ENCODE data around the gene HTRA1. TPM values are rescaled to one million over a fixed set of nuclear protein-coding genes. Genes with fewer than 3 reads are reported as not detected.

The HTRA1 gene
- total and polyA plus RNA-seq, 2 of the 4 experiments (the other 2 are of a cell fraction) = 28.5 to 108 TPM

DNA sequence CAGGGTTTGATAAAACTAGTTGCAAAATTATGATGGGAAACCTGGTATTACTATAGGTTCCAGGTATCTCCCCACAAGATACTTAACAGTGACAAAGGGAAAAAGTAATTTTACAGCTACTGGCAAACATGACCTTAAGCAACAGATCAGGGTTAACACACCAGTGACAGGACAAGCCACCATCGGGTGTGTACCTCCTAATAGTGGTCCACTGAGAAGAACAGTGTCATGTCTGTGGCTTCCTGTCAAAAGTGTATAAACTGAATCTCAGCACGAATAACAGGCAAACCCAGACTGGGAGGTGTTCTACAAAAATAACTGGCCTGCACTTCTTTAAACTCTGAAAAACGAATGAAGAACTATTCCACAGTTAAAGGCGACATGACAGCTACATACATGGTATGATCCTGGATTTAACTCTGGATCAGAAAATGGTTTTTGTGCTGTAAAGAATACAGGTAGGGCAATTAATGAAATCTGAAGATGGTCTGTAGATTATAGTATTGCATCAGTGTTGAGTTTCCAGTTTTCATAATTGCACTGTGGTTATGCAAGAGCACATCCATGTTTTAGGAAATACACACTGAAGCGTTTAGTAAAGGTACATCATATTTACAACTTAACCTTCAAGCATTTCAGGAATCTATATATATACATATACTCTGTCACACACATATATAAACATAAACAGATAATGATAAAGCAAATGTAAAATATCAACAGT lies 38.9 kb upstream of the HTRA1 start:
- no peak overlapping the region for H3K9ac ChIP-seq (ENCODE audit: low read depth, low read length)

More for the DNA sequence above, 38.9 kb upstream of the HTRA1 start:
- CTCF ChIA-PET = interaction anchor here (0.5 kb wide), 1 partner anchor 291 kb away, joined by 3 read pairs; no protein-coding TSS in a partner anchor
- no peak overlapping the region for H4K5ac ChIP-seq (ENCODE audit: low read depth, low read length)
- peaks cover 4% of the 10 kb centered on the region for H3K4me1 ChIP-seq (ENCODE audit: control insufficient read depth, insufficient read depth, low read length)
- H3K14ac ChIP-seq (replicated peaks; ENCODE audit: low read depth, low read length) = no peak overlapping the region
- no peak overlapping the region for H2BK5ac ChIP-seq (ENCODE audit: low read depth, low read length, poor library complexity, severe bottlenecking)
- H3K27me3 ChIP-seq (ENCODE audit: control insufficient read depth, insufficient read depth, low read length) = no peaks in the 10 kb centered on the region
- H3K18ac ChIP-seq (ENCODE audit: low read depth, low read length) = no peak overlapping the region
- no peak overlapping the region for H2BK15ac ChIP-seq (ENCODE audit: low read depth, low read length)
- no TSS peak for BruUV-seq (replicated peaks)
- peaks cover 5% of the 10 kb centered on the region for H3K9me1 ChIP-seq (ENCODE audit: insufficient read depth, low read length)
- H3K56ac ChIP-seq (ENCODE audit: extremely low read depth, insufficient read depth, low read length) = no peak overlapping the region
- no peak overlapping the region for H2AFZ ChIP-seq (replicated peaks; ENCODE audit: low read length, poor library complexity)
- in situ Hi-C loops (cut with MboI; ENCODE audit: low sequenced_read_pairs) = no loop called here
- H3K36me3 ChIP-seq (ENCODE audit: control insufficient read depth, insufficient read depth, low read length) = peaks cover 2% of the 10 kb centered on the region; the same call in 1 of the 2 replicates
- H3K23ac ChIP-seq (ENCODE audit: low read depth, low read length) = no peak overlapping the region
- H3K9me3 ChIP-seq (ENCODE audit: control insufficient read depth, insufficient read depth, low read length) = no peaks in the 10 kb centered on the region
- intact Hi-C loops (cut with micrococcal nuclease) = loop anchor here (5.0 kb wide), 1 partner anchor 45 kb away; no protein-coding TSS in a partner anchor
- TF ChIP-seq SMC3 (IDR thresholded peaks at IDR 0.05; ENCODE audit: low read depth, low read length) (no peak), RCOR1 (IDR thresholded peaks at IDR 0.05; ENCODE audit: insufficient replicate concordance, low read length) (no peak), CEBPB (IDR thresholded peaks at IDR 0.05; ENCODE audit: low read depth, low read length) (0 out of 2 replicates have a peak, but pooled peaks have one; percentile 21), MAFK (IDR thresholded peaks at IDR 0.05; ENCODE audit: low read depth, low read length) (no peak)
- TF ChIP-seq, protein P1, sequence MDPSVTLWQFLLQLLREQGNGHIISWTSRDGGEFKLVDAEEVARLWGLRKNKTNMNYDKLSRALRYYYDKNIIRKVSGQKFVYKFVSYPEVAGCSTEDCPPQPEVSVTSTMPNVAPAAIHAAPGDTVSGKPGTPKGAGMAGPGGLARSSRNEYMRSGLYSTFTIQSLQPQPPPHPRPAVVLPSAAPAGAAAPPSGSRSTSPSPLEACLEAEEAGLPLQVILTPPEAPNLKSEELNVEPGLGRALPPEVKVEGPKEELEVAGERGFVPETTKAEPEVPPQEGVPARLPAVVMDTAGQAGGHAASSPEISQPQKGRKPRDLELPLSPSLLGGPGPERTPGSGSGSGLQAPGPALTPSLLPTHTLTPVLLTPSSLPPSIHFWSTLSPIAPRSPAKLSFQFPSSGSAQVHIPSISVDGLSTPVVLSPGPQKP (IDR thresholded peaks at IDR 0.05; ENCODE audit: borderline replicate concordance, low read depth, low read length) = no peak
- DNase-seq (no peak), ATAC-seq (ENCODE audit: low read depth) (no peak)
- no peak overlapping the region for H2BK20ac ChIP-seq (ENCODE audit: low read depth, low read length)
- H3K4me2 ChIP-seq (ENCODE audit: low read depth, low read length) = no peak overlapping the region
- no peaks in the 10 kb centered on the region for H3K79me1 ChIP-seq (ENCODE audit: low read depth in 1 of 2, low read length in 2 of 2)
- no peak overlapping the region for H2AK9ac ChIP-seq (replicated peaks; ENCODE audit: low read depth, low read length, poor library complexity)
- H3K27ac ChIP-seq (ENCODE audit: insufficient read depth, low read length) = no peak overlapping the region
- dilution Hi-C loops (cut with HindIII; ENCODE audit: low sequenced_read_pairs, unreplicated experiment) = no loop called here
- 92% methylated on average over 2 of the region's 5 CpGs; no CpG with 5 or more reads in 1 of the 2 experiments for WGBS, 2 experiments (ENCODE audit: extremely low coverage in 2 of 2, insufficient read length in 1 of 2)
- POLR2A ChIA-PET (ENCODE audit: unreplicated experiment) = no interaction called here
- H3K4me3 ChIP-seq (ENCODE audit: insufficient read depth, low read depth, low read length) = no peak overlapping the region
- H2BK120ac ChIP-seq (ENCODE audit: low read depth, low read length) = no peak overlapping the region
- H3K4ac ChIP-seq (ENCODE audit: low read depth, low read length) = no peak overlapping the region
- no peaks in the 10 kb centered on the region for H4K20me1 ChIP-seq (ENCODE audit: insufficient read depth, low read length)
- no peak overlapping the region for H2AK5ac ChIP-seq (ENCODE audit: low read depth, low read length)
- no peak overlapping the region for H4K91ac ChIP-seq (ENCODE audit: insufficient read depth, low read depth, low read length)
- H4K8ac ChIP-seq (ENCODE audit: low read depth in 2 of 2, low read length in 2 of 2) = no peak overlapping the region

All from IMR-90 (cell line).